Measurements from ENCODE around the gene ATP2B2.

Gene ATP2B2

DNA sequence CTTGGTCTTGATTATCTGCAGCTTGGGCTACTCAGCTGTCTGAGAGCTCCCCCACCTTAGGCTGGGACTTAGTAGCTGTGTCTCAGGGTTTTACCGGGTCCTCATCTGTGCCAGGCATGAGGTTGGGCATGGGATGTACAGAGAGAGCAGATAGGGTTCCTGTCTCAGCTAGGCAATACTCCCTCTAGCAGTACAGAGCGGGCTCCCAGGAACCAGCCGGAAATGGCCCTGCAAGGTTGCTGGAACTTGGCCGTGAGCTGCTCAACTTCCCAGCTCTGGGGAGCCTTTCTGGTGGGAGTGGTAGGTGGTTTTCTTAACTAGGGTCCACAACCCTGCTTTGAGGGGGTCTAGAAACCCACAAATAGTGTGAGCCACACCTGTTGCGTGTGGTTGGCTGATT lies 58.3 kb downstream of the ATP2B2 start:
- no peak for DNase-seq

DNA sequence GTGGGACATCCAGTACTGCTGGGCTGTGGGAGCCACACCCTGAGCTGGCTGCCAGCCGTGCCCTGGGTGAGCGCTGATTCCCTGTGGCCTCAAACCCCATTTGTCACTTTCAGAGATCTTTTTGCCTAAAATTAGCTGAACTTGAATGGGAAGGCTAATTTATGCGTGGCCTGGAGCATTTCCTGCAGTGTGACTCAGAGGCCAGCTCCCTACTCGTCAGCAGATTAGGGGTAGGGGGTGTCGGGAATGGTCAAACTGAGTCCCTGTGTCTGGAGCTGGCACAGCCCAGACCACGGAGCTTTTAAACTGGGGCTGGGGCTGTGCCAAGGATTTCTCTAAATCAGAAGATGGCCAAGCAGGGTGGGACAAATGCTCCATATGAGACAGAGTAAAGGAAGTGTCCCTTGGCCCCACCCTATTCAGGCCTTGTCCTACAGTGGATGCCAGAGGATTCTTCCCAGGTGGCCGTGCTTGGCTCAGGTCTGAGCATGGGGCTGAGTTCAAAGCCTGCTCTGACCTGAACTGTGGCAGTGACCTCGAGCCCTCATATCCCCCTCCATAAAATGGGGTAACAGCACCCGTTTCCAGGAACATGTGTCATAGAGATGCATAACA lies 59.7 kb downstream of the ATP2B2 start:
- no peak for DNase-seq

DNA sequence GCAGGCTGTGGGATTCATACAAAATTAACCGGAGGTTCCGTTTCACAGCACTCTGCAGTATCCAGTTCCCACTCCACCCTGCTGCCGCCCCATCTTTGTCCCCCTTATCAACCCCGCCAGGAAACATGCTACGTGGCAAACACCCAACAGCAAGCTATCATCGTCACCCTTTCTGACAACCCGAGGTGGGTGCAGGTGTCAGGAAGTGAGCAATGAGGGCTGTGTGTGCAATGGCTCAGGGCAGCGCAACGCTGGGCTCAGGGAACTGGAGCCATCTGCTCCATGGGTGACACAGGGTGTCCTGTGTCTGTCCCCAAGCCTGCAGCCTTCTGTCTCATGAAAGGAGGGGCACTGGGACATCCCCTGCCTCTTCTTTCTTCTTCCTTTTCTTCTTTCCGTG lies 60.9 kb downstream of the ATP2B2 start:
- DNase-seq, result no peak

DNA sequence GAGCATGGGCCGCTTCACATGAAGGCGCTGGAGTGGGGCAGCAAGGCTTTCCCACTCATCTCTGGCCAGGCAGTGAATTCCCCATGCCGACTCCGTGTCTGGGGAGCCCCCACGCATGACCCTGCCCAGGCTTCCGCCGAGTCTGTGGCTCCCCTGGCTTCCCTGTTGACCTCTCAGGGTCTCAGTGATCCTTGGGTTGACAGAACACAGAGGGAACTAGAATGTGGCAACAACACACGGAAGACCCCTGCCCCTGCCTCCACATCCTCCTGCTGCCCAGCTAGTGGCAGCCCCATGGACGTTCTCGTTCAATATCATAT lies 61.3 kb downstream of the ATP2B2 start:
- DNase-seq, result no peak

DNA sequence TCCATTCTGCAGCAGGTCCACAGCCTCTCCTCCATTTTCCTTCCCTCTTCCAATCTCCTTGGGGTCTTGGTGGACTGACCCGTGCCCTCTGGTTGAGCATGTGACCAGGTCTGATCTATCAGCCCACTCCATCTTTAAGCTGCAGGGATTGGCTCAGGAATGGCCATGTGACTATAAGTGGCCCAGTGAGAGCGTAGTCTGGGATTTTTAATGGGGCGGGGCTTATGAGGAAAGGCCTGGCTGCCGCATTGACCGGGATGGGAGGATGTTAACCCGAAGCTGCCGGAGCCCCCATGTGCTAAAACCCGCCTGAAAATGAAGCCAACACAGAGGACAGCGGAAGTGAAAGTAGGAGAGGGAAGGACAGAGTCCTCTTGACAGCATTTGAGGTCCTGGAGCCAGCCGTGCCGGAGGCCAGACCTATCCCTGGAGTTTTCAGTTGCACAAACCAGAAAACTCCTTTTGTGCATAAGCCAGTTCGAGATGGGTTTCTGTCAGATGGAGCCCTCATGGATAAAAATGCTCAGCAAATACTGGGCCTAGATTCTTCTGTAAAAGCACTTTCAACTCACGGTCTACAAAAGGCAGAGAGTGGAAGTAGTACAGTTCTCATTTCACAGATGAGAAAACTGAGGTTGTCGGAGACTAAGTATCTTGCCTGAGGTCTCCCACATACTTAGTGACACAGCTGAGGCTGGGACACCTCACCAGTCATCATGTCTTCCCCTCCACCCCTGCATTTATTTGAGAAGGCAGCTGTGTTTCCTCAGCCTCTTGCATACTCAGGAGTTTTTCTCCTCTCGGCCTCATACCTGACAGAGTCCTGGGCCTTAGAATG lies 61.9 kb downstream of the ATP2B2 start:
- no peak for DNase-seq

DNA sequence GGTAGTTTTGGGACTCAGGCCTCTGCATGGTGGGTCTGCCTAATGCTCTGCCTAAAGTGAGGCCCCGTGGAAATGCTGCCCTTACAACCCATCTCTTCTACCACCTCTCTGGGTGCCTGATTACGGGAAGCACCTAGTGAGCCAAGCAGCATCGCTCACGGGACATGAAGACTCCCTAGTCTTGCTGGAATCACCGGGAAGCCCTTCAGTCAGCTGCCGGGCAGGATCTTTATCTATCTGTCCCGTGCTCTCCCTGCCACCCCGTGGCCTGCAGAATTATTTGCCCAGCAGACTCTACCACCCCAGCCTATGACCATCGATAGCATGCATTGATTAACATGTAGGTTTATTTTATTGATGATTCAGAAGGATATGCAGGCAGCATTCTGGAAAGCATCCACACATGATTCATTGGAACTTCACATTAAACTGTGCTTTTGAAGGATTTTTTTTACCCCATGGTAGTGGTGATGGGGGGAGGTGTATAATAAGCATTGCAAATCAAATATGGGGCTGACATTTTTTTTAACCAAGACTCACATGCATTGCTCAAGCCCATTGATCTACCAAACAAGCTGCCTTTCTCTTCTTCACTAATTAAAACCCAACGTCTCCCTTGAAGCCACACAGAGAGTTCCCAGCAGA lies 63.1 kb downstream of the ATP2B2 start:
- no peak for DNase-seq

DNA sequence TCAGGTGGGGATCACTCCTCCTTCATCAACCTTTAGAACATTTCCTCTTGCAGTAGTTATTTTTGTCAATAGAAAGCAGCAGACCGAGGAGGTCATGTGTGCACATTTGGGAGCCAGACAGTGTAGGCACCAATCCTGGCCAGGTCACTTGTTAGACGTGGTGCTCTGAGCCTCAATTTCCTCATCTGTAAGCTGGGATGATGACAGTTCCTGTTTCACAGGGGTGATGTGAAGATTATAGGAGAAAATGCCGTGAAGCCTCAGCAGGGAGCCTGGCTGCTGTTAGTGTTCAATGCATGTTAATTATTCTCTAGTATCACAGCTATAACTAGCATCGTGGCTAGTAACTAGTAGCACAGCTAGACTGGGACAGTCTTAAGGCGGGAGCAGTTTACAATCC lies 64.7 kb downstream of the ATP2B2 start:
- DNase-seq, result no peak

DNA sequence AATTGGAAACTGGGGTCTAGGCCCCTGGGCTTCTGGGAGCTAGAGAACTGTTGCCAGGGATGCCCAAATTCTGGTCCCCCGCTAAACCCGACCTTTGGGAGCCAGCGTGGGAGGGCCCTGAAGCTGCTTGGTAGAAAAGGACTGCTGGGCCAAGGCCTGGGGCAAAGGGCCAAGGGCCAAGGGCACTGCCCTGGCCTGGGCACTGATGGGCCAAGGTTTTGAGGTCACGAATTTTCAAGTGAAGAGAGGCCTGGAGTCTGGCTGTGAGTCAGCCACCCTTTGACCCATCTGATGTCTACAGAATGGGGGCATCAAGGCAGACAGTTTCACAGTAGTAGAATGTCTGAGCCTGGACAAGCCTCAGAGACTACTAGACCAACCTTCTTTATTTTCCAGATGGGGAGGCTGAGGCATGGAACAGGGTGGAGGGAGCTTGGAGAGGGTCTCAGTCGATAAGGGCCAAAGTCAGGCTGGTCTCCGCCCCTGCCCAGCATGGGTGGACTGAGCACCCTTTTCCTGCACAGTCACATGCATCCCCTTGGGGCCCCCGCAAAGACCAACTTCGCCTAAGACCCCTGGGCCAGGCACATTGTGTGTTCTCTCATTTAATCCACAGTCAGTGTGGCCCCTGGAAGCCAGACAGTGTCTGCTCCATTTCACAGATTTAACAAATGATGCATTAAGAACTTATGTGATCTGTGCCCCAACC lies 66.3 kb downstream of the ATP2B2 start:
- no peak for DNase-seq

DNA sequence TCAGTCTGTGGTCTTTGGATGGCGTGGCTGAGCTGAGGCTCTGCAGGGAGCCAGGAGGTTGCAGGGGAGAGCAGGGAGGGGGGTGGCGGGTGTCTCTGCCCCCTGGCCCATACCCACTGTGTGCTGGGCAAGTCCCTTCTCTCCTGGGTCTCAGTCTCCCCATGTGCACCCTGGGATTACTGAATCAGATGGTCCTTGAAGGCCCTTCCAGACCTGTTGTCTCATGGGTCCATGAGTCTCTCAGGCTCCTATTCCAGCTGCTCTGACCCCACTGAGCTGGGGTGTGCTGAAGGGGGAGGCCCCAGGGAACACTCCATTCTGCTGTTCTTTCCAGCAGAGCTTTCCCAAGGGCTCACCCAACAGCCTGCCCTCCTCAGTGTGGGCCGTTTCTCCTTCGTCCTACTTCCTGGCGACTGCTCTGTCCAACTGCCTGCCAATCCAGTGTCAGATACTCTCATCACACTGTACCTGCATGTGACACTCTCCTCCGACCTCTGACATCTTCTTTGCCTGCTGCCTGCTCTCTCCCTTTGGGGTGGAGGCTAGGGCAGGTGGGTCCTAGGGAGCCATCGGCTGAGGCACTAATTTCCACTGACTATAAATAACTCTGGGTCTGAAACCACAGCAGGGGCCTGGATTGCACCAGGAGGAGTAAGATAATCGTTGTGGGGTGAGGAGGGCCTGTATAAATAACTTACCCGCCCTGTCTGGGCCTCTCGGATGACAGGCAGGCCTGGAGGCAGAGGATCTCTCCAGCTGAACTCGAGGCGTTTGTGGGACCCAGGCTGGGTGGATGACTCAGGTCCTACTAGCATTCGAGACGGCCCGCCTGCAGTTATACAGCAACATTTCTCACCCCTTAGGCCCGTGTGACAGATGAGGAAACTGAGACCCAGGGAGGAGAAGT lies 67.1 kb downstream of the ATP2B2 start:
- DNase-seq, result no peak

DNA sequence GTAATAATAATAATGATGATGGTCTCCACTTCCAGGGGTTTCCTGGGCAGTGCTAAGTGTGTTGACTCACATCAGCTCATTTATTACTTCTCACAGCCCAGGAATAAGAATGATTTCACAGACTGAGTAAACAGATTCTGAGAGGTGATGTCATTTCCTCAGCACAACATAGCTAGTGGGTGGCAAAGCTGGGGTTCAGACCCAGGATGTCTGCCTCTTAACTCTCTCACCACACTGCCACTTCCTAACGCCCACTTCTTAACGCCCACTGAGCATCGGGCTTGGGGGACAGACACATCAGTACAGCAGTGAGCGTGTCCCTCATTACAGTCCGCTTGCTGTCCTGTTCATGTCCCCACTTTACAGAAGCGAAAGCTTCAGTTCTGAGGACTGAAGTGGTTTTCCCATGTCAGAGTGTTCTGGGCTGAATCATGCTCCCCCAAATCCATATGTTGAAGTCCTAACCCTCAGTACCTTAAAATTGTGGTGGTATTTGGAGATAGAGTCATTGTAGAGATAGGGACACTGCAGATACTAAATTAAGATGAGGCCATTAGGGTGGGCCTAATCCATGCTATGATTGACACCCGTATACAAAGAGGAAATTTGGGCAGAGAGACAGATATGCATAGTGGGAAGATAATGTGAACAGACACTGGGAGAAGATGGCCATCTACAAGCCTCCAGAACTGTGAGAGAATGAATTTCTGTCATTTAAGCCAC lies 68.0 kb downstream of the ATP2B2 start:
- no peak for DNase-seq

DNA sequence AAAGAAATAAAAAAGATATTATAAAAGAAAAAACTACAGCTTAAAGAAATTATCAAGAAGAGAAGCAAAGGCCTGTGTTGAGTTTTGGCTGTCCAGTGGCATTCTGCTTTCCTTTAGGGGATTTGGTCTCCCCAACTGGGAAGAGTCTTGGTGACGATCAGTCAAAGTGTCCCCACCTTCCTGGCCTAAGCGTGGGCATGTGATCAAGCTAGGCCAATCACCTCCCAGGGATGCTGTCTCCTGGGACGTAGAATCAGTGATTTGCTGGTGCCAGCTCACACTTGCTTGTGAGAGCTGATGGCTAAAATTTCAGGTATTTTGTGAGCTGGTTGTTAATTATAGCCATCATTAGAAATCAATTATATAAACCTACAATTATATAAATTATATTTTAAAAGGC lies 69.5 kb downstream of the ATP2B2 start:
- no peak for DNase-seq

DNA sequence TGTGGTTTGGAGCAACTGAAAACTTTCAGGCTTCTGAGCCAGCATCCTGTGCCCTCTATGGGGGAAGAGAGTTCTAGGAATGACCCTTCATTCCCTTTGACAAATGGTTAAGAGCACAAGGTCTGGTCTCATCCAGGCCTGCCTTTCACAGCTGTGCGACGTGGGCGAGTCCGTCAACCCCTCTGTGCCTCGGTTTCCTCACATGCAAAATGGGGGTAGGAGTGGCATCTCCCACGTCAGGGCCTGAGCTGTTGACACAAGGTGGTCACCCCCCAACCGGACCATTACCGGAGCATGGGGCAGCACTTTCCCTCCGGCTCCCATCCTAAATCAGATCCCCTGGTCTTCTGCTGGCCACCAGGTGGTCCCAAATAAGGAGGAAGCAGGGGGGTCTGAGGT lies 70.4 kb downstream of the ATP2B2 start:
- no peak for DNase-seq

DNA sequence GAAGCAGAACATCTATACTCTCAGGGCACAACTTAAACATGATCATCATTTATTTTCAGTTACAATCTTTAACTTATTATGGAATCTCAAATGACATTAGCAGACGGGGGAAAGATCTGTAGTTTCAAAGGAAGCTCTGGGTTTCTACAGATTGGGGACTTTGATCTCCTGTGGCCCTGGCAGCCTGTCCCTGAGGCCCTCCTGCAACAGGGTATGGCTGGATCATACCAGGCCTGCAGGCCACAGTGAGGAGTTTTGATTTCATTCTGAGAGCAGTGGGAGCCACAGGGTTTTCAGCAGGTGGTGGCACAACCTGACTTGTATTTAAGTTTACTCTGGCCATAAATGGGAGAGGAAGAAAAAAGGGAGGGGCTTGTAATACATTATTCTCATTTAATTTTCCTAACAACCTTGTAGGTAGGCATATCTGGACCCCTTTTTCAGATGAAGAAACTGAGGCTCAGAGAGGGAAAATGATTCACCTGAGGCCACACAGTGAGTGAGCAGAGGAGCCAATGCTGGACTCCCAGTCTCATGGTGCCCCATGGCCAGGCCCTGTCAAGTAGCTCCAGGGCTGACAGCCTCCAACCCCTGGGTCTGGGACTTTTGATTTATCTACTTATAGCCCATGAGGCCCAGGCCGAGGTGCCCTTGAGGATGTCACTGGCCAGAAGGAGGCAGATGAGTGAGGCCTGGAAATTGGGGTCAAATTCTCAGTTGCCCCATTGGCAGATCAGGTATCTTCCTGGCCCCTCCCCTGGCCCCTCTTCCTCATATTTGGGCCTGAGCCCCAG lies 71.0 kb downstream of the ATP2B2 start:
- DNase-seq, result no peak

DNA sequence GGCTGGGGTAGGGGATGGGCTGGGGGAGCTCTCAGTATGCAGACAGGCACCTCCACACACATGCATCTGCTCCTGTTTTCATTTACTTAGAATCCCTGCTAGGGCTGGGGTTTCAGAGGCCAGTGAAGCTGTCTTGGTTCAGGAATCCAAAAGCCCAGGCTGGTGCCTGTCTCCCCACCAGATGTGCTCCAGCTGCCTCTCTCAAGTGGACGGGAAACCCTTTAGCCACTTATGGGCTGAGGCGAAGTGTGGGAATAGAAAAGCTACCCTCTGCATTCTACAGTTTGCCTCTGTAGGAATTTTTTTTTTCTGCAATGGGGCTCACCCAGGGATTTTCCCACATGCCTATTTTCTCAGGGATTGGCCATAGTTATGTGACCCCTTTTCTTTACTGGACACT lies 72.5 kb downstream of the ATP2B2 start:
- no peak for DNase-seq

DNA sequence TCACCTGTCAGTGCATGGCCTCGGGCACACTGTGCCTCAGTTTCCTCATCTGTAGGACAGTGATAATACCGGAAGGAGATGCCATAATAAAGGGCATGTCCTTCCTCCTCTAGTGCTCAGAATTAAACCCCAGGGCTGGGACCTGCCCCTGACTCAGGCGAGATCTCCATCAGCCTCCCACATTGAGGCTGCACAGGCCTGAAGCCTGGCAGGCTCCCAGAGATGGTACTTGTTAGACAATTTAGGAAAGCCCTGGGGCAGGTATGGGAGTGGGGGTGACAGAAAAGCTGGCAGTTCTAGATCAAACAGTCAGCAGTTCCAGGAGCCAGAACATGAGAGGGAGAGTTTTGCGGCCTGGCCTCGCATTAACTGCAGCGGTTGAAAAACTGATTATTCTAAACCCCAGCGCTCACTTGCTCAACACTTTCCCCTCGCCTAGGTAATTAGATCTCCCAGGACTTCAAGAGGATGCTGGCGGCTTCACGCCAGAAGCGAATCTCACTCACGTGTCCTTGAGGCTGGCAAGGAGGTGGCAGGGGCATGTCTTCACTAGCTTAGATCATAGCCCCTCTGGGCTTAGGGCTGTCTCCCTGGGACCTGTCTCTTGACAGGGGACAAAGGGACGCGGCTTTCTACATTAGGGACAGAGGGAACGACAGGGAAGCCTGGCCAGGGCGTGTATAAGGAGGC lies 73.1 kb downstream of the ATP2B2 start:
- no peak for DNase-seq

DNA sequence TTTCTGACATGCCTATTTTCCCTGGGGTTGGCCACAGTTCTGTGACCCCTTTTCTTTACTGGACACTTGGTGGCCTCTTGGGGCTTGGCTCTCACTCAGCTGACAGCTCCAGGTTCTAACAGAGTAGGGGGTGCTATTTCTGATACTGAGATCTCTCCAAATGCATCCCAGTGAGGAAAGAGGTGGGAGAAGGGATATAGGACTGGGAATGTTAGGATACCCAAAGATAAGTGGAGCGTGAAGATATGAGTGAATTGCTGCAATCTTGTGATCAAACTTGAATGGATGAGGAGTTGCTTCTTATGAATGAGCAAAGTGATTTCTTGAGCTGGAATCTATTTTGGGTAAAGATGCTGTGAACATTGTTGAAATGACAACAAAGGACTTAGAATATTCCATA lies 74.6 kb downstream of the ATP2B2 start:
- DNase-seq, result no peak

DNA sequence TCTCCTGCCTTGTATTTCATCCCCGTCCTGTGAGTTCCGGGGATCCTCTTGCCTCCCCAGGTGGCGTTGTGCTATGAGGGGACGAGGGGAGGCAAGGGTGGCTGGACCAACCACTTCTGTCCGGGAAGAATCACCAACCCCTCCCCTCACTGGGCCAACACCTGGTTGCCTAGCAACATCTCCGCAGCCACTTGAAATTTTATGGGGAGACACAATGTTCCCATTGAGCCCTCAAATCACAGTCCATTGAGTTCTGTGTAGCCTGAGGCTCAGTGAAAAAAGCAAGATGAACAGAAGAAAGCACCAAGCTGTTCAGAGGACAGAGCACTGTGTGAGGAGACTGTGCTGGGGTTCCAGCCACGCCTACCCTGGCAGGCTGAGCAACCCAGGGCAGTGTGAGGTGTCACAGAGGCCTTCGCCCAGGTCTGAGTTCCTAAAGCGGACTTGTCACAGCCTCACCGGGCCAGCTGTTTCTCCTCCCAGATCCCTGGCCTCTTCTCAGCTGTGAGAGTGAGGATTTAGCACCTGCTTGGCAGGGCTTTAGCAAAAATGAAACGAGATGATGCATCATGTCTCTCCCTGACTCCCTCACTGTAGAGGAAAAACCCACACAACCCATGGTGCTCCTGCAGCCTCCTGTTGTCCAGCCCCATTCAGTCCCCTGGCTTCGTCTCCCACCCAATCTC lies 76.8 kb downstream of the ATP2B2 start:
- DNase-seq, result no peak

DNA sequence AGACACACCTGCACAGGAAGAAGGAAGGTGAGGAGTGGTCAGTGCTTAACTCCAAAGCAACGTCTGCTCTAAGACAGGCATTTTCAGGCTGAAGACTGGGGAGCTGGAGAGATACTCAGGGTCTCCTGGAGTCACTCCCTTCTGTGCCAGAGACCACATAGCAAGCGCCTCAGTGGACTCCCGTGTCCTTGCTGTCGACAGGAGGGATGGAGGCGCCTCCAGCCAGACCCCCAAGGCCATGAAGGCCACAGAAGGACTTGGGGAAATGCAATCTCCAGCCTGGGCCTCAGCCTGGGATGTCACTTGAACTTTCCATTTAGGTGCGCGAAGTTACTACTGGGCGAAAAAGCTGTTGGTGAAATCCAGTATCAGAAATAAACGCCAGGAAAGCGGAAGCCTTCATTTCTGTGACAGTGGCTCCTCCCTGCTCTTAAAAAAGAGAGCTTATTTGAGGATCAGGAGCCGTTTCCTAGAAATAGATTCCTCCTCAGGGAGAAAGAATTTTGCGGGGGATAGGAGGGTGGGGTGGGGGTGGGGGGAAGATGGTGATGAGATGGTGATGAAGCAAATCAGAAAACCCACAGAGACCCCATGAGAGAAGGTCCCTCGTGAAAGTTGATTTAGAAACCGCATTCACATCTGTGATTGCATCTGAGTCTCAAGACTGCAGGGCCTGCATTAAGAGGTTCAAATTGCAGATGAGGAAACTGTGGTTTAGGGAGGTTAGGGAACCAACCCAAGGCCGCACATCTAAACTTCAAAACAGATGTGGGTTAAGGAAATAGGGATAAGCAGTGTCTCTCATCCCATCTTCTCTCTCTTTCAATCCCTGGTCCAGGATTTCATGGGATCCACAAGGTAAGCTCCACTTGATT lies 78.8 kb downstream of the ATP2B2 start:
- DNase-seq, result no peak

Data from NCI-H69 (cell line).